H9 (cell line): ENCODE measurements around the gene NFX1. TPM values are rescaled to one million over a fixed set of nuclear protein-coding genes. Genes with fewer than 3 reads are reported as not detected.

Experiments used
- DNase-seq: peaks from one replicate; pipeline ENCODE4 v3.0.0-alpha.2; 2017
- H2AFZ ChIP-seq: one replicate; pipeline ENCODE4 v1.6.1; 2013; ENCODE audit warnings: mild to moderate bottlenecking, low read length, control low read depth, moderate library complexity
- H2AK5ac ChIP-seq: 2 replicates; pipeline ENCODE4 v1.6.1; 2013; ENCODE audit warnings: low read length, control low read depth, mixed read lengths; ENCODE audit not compliant: insufficient read length
- H2BK120ac ChIP-seq: one replicate; pipeline ENCODE4 v1.6.1; 2013; ENCODE audit warnings: low read depth, mild to moderate bottlenecking, low read length, control low read depth, inconsistent platforms; ENCODE audit not compliant: poor library complexity, severe bottlenecking
- H2BK12ac ChIP-seq: 2 replicates; pipeline ENCODE4 v1.6.1; 2013; ENCODE audit warnings: low read length, control low read depth, mixed read lengths, low read depth; ENCODE audit not compliant: insufficient read length
- H2BK15ac ChIP-seq: 2 replicates; pipeline ENCODE4 v1.6.1; 2013; ENCODE audit warnings: low read depth, low read length, control low read depth
- H2BK20ac ChIP-seq: one replicate; pipeline ENCODE4 v1.6.1; 2013; ENCODE audit warnings: low read depth, mild to moderate bottlenecking, low read length, control low read depth, inconsistent platforms; ENCODE audit not compliant: poor library complexity, severe bottlenecking
- H2BK5ac ChIP-seq: 2 replicates; pipeline ENCODE4 v1.6.1; 2013; ENCODE audit warnings: low read length, control low read depth, mixed read lengths; ENCODE audit not compliant: insufficient read length
- H3K14ac ChIP-seq: 2 replicates; pipeline ENCODE4 v1.6.1; 2013; ENCODE audit warnings: low read length, control low read depth; ENCODE audit not compliant: insufficient read depth
- H3K18ac ChIP-seq: 2 replicates; pipeline ENCODE4 v1.6.1; 2013; ENCODE audit warnings: low read depth, mild to moderate bottlenecking, mixed read lengths, low read length, control low read depth; ENCODE audit not compliant: insufficient read length
- H3K23ac ChIP-seq: 2 replicates; pipeline ENCODE4 v1.6.1; 2013; ENCODE audit warnings: low read length, control low read depth, mixed read lengths, low read depth; ENCODE audit not compliant: insufficient read length
- H3K23me2 ChIP-seq: 2 replicates; pipeline ENCODE4 v1.6.1; 2013; ENCODE audit warnings: low read depth, mild to moderate bottlenecking, mixed read lengths, low read length, control low read depth; ENCODE audit not compliant: insufficient read length, poor library complexity, severe bottlenecking
- H3K27ac ChIP-seq: 2 replicates; pipeline ENCODE4 v1.5.1; 2013; ENCODE audit warnings: low read length, control low read depth, mixed read lengths, low read depth; ENCODE audit not compliant: insufficient read length
- H3K27me3 ChIP-seq: 2 replicates; pipeline ENCODE4 v1.6.1; 2013; ENCODE audit warnings: low read length, control low read depth, inconsistent platforms; ENCODE audit not compliant: insufficient read depth
- H3K4ac ChIP-seq: 2 replicates; pipeline ENCODE4 v1.6.1; 2013; ENCODE audit warnings: low read depth, mild to moderate bottlenecking, control low read depth, inconsistent platforms, low read length, moderate library complexity
- H3K4me1 ChIP-seq: 2 replicates; pipeline ENCODE4 v1.6.1; 2013; ENCODE audit warnings: low read length, control low read depth, inconsistent platforms; ENCODE audit not compliant: insufficient read depth
- H3K4me2 ChIP-seq: 2 replicates; pipeline ENCODE4 v1.6.1; 2013; ENCODE audit warnings: low read length, control low read depth, mixed read lengths; ENCODE audit not compliant: insufficient read length, insufficient read depth
- H3K56ac ChIP-seq: 2 replicates; pipeline ENCODE4 v1.6.1; 2013; ENCODE audit warnings: low read depth, mild to moderate bottlenecking, mixed read lengths, low read length, control low read depth; ENCODE audit not compliant: insufficient read length
- H3K79me1 ChIP-seq: 2 replicates; pipeline ENCODE4 v1.6.1; 2013; ENCODE audit warnings: low read depth, mild to moderate bottlenecking, moderate library complexity, low read length, control low read depth, inconsistent platforms; ENCODE audit not compliant: insufficient read depth, poor library complexity, severe bottlenecking
- H3K79me2 ChIP-seq: 2 replicates; pipeline ENCODE4 v1.6.1; 2013; ENCODE audit warnings: low read length, control low read depth, inconsistent platforms; ENCODE audit not compliant: insufficient read depth
- H3K9ac ChIP-seq: 2 replicates; pipeline ENCODE4 v1.6.1; 2013; ENCODE audit warnings: low read length, control low read depth, mixed read lengths; ENCODE audit not compliant: insufficient read length; ENCODE audit errors: extremely low read depth
- H3K9me3 ChIP-seq: one replicate; pipeline ENCODE4 v1.6.1; 2013; ENCODE audit warnings: low read depth, low read length, inconsistent platforms; ENCODE audit not compliant: control insufficient read depth
- H3T11ph ChIP-seq: one replicate; pipeline ENCODE4 v1.6.1; 2013; ENCODE audit warnings: mild to moderate bottlenecking, low read length, control low read depth, inconsistent platforms
- H4K20me1 ChIP-seq: one replicate; pipeline ENCODE4 v1.6.1; 2013; ENCODE audit not compliant: control insufficient read depth, insufficient read length, insufficient read depth
- H4K5ac ChIP-seq: 2 replicates; pipeline ENCODE4 v1.6.1; 2013; ENCODE audit warnings: low read depth, mild to moderate bottlenecking, mixed read lengths, low read length, control low read depth; ENCODE audit not compliant: insufficient read length
- H4K8ac ChIP-seq: replicated peaks from 2 replicates; pipeline ENCODE4 v1.6.1; 2013; ENCODE audit warnings: low read length, control low read depth, mixed read lengths, low read depth; ENCODE audit not compliant: insufficient read length
- H4K91ac ChIP-seq: 2 replicates; pipeline ENCODE4 v1.6.1; 2013; ENCODE audit warnings: low read depth, mild to moderate bottlenecking, moderate library complexity, mixed read lengths, low read length, control low read depth; ENCODE audit not compliant: insufficient read length
- H3K27ac Mint-ChIP-seq, 3 experiments: 2 replicates in 2 of 3; 3 replicates in 1 of 3; pipeline ENCODE4 v1.8.0; 2020 to 2021; ENCODE audit warnings: mixed read lengths in 3 of 3, mild to moderate bottlenecking in 1 of 3, moderate library complexity in 1 of 3
- H3K27me3 Mint-ChIP-seq: 2 replicates; pipeline ENCODE4 v1.8.0; 2021; ENCODE audit warnings: low read depth, mild to moderate bottlenecking, moderate library complexity, mixed read lengths
- H3K36me3 Mint-ChIP-seq, 3 experiments: 2 replicates in 2 of 3; 3 replicates in 1 of 3; pipeline ENCODE4 v1.8.0; 2020 to 2021; ENCODE audit warnings: low read depth in 3 of 3, mixed read lengths in 3 of 3; ENCODE audit not compliant: insufficient read depth in 1 of 3
- H3K4me1 Mint-ChIP-seq, 2 experiments: 2 replicates each; pipeline ENCODE4 v1.8.0; 2020; ENCODE audit warnings: mixed read lengths in 2 of 2
- H3K4me3 Mint-ChIP-seq, 2 experiments: 2 replicates in 1 of 2; 3 replicates in 1 of 2; pipeline ENCODE4 v1.8.0; 2020 to 2021; ENCODE audit warnings: mild to moderate bottlenecking in 2 of 2, mixed read lengths in 2 of 2, moderate library complexity in 1 of 2
- H3K9me3 Mint-ChIP-seq, 2 experiments: 2 replicates in 1 of 2; 3 replicates in 1 of 2; pipeline ENCODE4 v1.8.0; 2020; ENCODE audit warnings: mild to moderate bottlenecking in 2 of 2, mixed read lengths in 2 of 2, moderate library complexity in 1 of 2
- CTCF ChIP-seq: fragments of 200-600 bp; sonication (generic); conservative IDR thresholded peaks from 3 replicates; pipeline ENCODE4 v1.8.0; 2021; ENCODE audit warnings: antibody characterized with exemption, mild to moderate bottlenecking
- WGBS: extraction: QIAGEN DNeasy Blood & Tissue Kit; methylation state at CpG from one replicate; pipeline ENCODE4 v1.1.7; 2013; ENCODE audit warnings: missing lambda C conversion rate, low lambda C conversion rate, mixed read lengths; ENCODE audit not compliant: insufficient read length; ENCODE audit errors: extremely low coverage; 5-methylcytosine and 5-hydroxymethylcytosine counted together
- total RNA-seq: library from RNA; stranded (reverse); gene quantifications from 2 replicates; pipeline ENCODE4 v1.2.1, GENCODE V29; 2021

NFX1 gene
- total RNA-seq, 1 experiment from 2014 or later: 35.1 TPM

GRCh38 chr9:33260372-33260771 lies 29.9 kb upstream of the NFX1 start:
- H3K4me3 Mint-ChIP-seq: no peak overlapping the region
- no peak overlapping the region for H3K23ac ChIP-seq
- no peak overlapping the region for H3T11ph ChIP-seq
- no CpG with 5 or more reads among the region's 1 CpG for WGBS
- no peak overlapping the region for H2BK5ac ChIP-seq
- H3K79me1 ChIP-seq: peaks cover 5% of the 10 kb centered on the region
- no peaks in the 10 kb centered on the region for H3K27me3 Mint-ChIP-seq
- peaks cover 9 to 11% of the 10 kb centered on the region in 2 experiments for H3K4me1 Mint-ChIP-seq
- H3K14ac ChIP-seq: no peak overlapping the region
- no peak overlapping the region for H3K56ac ChIP-seq
- no peak overlapping the region for H2AK5ac ChIP-seq
- H3K4ac ChIP-seq: no peak overlapping the region
- no peaks in the 10 kb centered on the region for H3K9me3 Mint-ChIP-seq
- H3K9ac ChIP-seq: no peak overlapping the region
- no peak overlapping the region for H2BK15ac ChIP-seq
- H2BK120ac ChIP-seq: no peak overlapping the region
- no peak overlapping the region for H2AFZ ChIP-seq
- peaks cover 14% of the 10 kb centered on the region; the same call in 1 of the 2 replicates for H3K79me2 ChIP-seq
- TF ChIP-seq CTCF: no peak
- no peaks in the 10 kb centered on the region for H4K20me1 ChIP-seq
- H3K18ac ChIP-seq: no peak overlapping the region
- H3K4me2 ChIP-seq: no peak overlapping the region
- peaks cover 4% of the 10 kb centered on the region for H3K23me2 ChIP-seq
- H4K5ac ChIP-seq: no peak overlapping the region
- H3K27ac ChIP-seq: no peak overlapping the region
- H3K27me3 ChIP-seq: no peaks in the 10 kb centered on the region
- DNase-seq: no peak
- no peaks in the 10 kb centered on the region for H3K9me3 ChIP-seq
- no peak overlapping the region for H4K8ac ChIP-seq
- H2BK12ac ChIP-seq: no peak overlapping the region
- peaks cover under 1% of the 10 kb centered on the region; the same call in 1 of the 2 replicates for H3K4me1 ChIP-seq
- H3K27ac Mint-ChIP-seq: no peak overlapping the region
- no peak overlapping the region for H4K91ac ChIP-seq
- no peak overlapping the region for H2BK20ac ChIP-seq
- peaks cover 40 to 67% (median 63%) of the 10 kb centered on the region in 3 experiments for H3K36me3 Mint-ChIP-seq
